BLaER1 treated with 17β-estradiol and CSF1 and Interleukin-3, amounts not matched to agents 10 nM and 100 nM (cell line): ENCODE results near the gene MYO1E.
A peak's percentile ranks its signal among the peaks of the same experiment; 100 is the strongest.

Source experiments
- H3K27ac ChIP-seq, 11 experiments: shearing (Covaris generic); formaldehyde crosslinking; 2 replicates each; pipeline ENCODE4 v1.8.1; 2022
- H3K27me3 ChIP-seq, 11 experiments: shearing (Covaris generic); formaldehyde crosslinking; 2 replicates each; pipeline ENCODE4 v1.8.1; 2022
- H3K36me3 ChIP-seq, 11 experiments: shearing (Covaris generic); formaldehyde crosslinking; 2 replicates each; pipeline ENCODE4 v1.8.1; 2022
- H3K4me1 ChIP-seq, 10 experiments: shearing (Covaris generic); formaldehyde crosslinking; 2 replicates each; pipeline ENCODE4 v1.8.1; 2022
- H3K4me2 ChIP-seq, 11 experiments: shearing (Covaris generic); formaldehyde crosslinking; 2 replicates each; pipeline ENCODE4 v1.8.1; 2022
- H3K4me3 ChIP-seq, 10 experiments: shearing (Covaris generic); formaldehyde crosslinking; 2 replicates each; pipeline ENCODE4 v1.8.1; 2022
- H3K9ac ChIP-seq, 11 experiments: shearing (Covaris generic); formaldehyde crosslinking; 2 replicates each; pipeline ENCODE4 v1.8.1; 2022
- H3K9me3 ChIP-seq, 11 experiments: shearing (Covaris generic); formaldehyde crosslinking; replicated peaks in 1 of 11; 2 replicates each; pipeline ENCODE4 v1.8.1; 2022
- H4K20me1 ChIP-seq, 11 experiments: shearing (Covaris generic); formaldehyde crosslinking; 2 replicates each; pipeline ENCODE4 v1.8.1; 2022
- Cebpa-rat ChIP-seq, 11 experiments: shearing (Covaris generic); IDR thresholded peaks; 2 replicates each; pipeline ENCODE4 v1.8.1; 2022

Gene MYO1E

GRCh38 chr15:59294574-59295260 is 78.0 kb downstream of the MYO1E start:
- Histone ChIP-seq H4K20me1 (peaks cover 0 to 10% (median 0%) of the 10 kb centered on the region in 11 experiments; a peak in 1 of 22 replicates), H3K27ac (peak overlapping the region in 2 of 11 experiments; percentile 52 to 64; a peak in 2 of 22 replicates), H3K4me1 (peaks cover 31 to 80% (median 47%) of the 10 kb centered on the region in 10 experiments), H3K4me3 (no peak overlapping the region), H3K9me3 (no peaks in the 10 kb centered on the region), H3K27me3 (no peaks in the 10 kb centered on the region), H3K9ac (no peak overlapping the region), H3K4me2 (peak overlapping the region in 4 of 11 experiments; percentile 48 to 77 (median 74); a peak in 7 of 22 replicates), H3K36me3 (no peaks in the 10 kb centered on the region)
- TF ChIP-seq Cebpa-rat (IDR thresholded peaks at IDR 0.05): no peak

- no peak overlapping the region; a peak in 1 of 22 replicates for H3K9ac ChIP-seq
- no peaks in the 10 kb centered on the region for H3K36me3 ChIP-seq
- peaks cover 0 to 14% (median 0%) of the 10 kb centered on the region in 11 experiments; a peak in 2 of 22 replicates for H4K20me1 ChIP-seq
- TF ChIP-seq Cebpa-rat (IDR thresholded peaks at IDR 0.05): no peak
- no peak overlapping the region for H3K27ac ChIP-seq
- peak overlapping the region in 4 of 11 experiments; percentile 11 to 58 (median 20); a peak in 7 of 22 replicates for H3K4me2 ChIP-seq
- no peaks in the 10 kb centered on the region for H3K9me3 ChIP-seq
- H3K27me3 ChIP-seq: no peaks in the 10 kb centered on the region
- peaks cover 27 to 58% (median 34%) of the 10 kb centered on the region in 10 experiments for H3K4me1 ChIP-seq
- H3K4me3 ChIP-seq: no peak overlapping the region
Measured at GRCh38 chr15:59292442-59293151, 80.1 kb downstream of the MYO1E start.

- Histone ChIP-seq H3K9ac (no peak overlapping the region), H3K36me3 (no peaks in the 10 kb centered on the region), H3K4me1 (peaks cover 23 to 44% (median 30%) of the 10 kb centered on the region in 10 experiments), H3K4me3 (no peak overlapping the region), H3K4me2 (peak overlapping the region; percentile 4 to 59 (median 16); a peak in 15 of 22 replicates), H3K27ac (no peak overlapping the region), H3K9me3 (no peaks in the 10 kb centered on the region), H3K27me3 (no peaks in the 10 kb centered on the region), H4K20me1 (peaks cover 0 to 14% (median 0%) of the 10 kb centered on the region in 11 experiments; a peak in 2 of 22 replicates)
- TF ChIP-seq Cebpa-rat (IDR thresholded peaks at IDR 0.05): no peak
Measured at GRCh38 chr15:59291213-59291549, 81.5 kb downstream of the MYO1E start.

GRCh38 chr15:59290295-59291212 is 82.1 kb downstream of the MYO1E start:
- Histone ChIP-seq H3K9me3 (no peaks in the 10 kb centered on the region), H3K27me3 (no peaks in the 10 kb centered on the region), H3K9ac (no peak overlapping the region), H4K20me1 (peaks cover 0 to 14% (median 0%) of the 10 kb centered on the region in 11 experiments; a peak in 2 of 22 replicates), H3K4me2 (peak overlapping the region; percentile 4 to 59 (median 16); a peak in 18 of 22 replicates), H3K27ac (no peak overlapping the region), H3K36me3 (no peaks in the 10 kb centered on the region), H3K4me1 (peaks cover 17 to 38% (median 27%) of the 10 kb centered on the region in 10 experiments), H3K4me3 (no peak overlapping the region)
- TF ChIP-seq Cebpa-rat (IDR thresholded peaks at IDR 0.05): no peak

- Histone ChIP-seq H3K4me1 (peaks cover 12 to 28% (median 23%) of the 10 kb centered on the region in 10 experiments; a peak in 18 of 20 replicates), H3K27ac (no peak overlapping the region), H3K27me3 (no peaks in the 10 kb centered on the region), H3K4me3 (no peak overlapping the region), H3K9me3 (no peaks in the 10 kb centered on the region), H3K4me2 (no peak overlapping the region), H3K36me3 (no peaks in the 10 kb centered on the region), H4K20me1 (peaks cover 0 to 16% (median 0%) of the 10 kb centered on the region in 11 experiments; a peak in 2 of 22 replicates), H3K9ac (no peak overlapping the region)
- no peak for TF ChIP-seq Cebpa-rat (IDR thresholded peaks at IDR 0.05)
Measured at GRCh38 chr15:59289574-59289973, 83.1 kb downstream of the MYO1E start.

GRCh38 chr15:59283717-59284391 is 88.8 kb downstream of the MYO1E start:
- Histone ChIP-seq H3K9me3 (no peaks in the 10 kb centered on the region), H3K36me3 (no peaks in the 10 kb centered on the region), H3K4me2 (no peak overlapping the region), H4K20me1 (peaks cover 0 to 10% (median 0%) of the 10 kb centered on the region in 11 experiments; a peak in 1 of 22 replicates), H3K27ac (no peak overlapping the region), H3K4me3 (no peak overlapping the region), H3K9ac (no peak overlapping the region), H3K27me3 (no peaks in the 10 kb centered on the region), H3K4me1 (peaks cover 8 to 47% (median 22%) of the 10 kb centered on the region in 10 experiments)
- TF ChIP-seq Cebpa-rat (IDR thresholded peaks at IDR 0.05): no peak

GRCh38 chr15:59282515-59283337 is 89.9 kb downstream of the MYO1E start:
- peak overlapping the region; percentile 49 to 78 (median 68) for H3K4me2 ChIP-seq
- H3K36me3 ChIP-seq: no peaks in the 10 kb centered on the region
- peak overlapping the region in 1 of 11 experiments; percentile 30; a peak in 2 of 22 replicates for H3K9ac ChIP-seq
- H4K20me1 ChIP-seq: peaks cover 0 to 9% (median 0%) of the 10 kb centered on the region in 11 experiments; a peak in 1 of 22 replicates
- no peaks in the 10 kb centered on the region for H3K27me3 ChIP-seq
- TF ChIP-seq Cebpa-rat (IDR thresholded peaks at IDR 0.05): no peak
- peak overlapping the region in 10 of 11 experiments; percentile 0 to 65 (median 44); a peak in 14 of 22 replicates for H3K27ac ChIP-seq
- H3K9me3 ChIP-seq: no peaks in the 10 kb centered on the region
- H3K4me1 ChIP-seq: peaks cover 8 to 47% (median 22%) of the 10 kb centered on the region in 10 experiments
- no peak overlapping the region for H3K4me3 ChIP-seq
